GM20000 (cell line): ENCODE measurements around the gene KLHDC10.
A peak's percentile ranks its signal among the peaks of the same experiment; 100 is the strongest.

ENCODE experiments used
- DNase-seq: peaks from one replicate; pipeline ENCODE4 v3.0.0; 2012; ENCODE audit warnings: low spot score
- TF ChIP-seq, protein P1 (sequence below): IDR thresholded peaks from 2 replicates; pipeline ENCODE4 v1.5.1; 2012; ENCODE audit warnings: mild to moderate bottlenecking, control low read depth; ENCODE audit errors: extremely low read depth, missing control alignments

Gene KLHDC10

GRCh38 chr7:130141161-130141883 lies 71.0 kb downstream of the KLHDC10 start:
- TF ChIP-seq, protein P1, sequence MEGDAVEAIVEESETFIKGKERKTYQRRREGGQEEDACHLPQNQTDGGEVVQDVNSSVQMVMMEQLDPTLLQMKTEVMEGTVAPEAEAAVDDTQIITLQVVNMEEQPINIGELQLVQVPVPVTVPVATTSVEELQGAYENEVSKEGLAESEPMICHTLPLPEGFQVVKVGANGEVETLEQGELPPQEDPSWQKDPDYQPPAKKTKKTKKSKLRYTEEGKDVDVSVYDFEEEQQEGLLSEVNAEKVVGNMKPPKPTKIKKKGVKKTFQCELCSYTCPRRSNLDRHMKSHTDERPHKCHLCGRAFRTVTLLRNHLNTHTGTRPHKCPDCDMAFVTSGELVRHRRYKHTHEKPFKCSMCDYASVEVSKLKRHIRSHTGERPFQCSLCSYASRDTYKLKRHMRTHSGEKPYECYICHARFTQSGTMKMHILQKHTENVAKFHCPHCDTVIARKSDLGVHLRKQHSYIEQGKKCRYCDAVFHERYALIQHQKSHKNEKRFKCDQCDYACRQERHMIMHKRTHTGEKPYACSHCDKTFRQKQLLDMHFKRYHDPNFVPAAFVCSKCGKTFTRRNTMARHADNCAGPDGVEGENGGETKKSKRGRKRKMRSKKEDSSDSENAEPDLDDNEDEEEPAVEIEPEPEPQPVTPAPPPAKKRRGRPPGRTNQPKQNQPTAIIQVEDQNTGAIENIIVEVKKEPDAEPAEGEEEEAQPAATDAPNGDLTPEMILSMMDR, result no peak
- DNase-seq, result peak; percentile 74

- DNase-seq, result peak; percentile 43
- TF ChIP-seq, protein P1, result no peak
These were observed 71.7 kb downstream of the KLHDC10 start for GRCh38 chr7:130141884-130142653.

DNA sequence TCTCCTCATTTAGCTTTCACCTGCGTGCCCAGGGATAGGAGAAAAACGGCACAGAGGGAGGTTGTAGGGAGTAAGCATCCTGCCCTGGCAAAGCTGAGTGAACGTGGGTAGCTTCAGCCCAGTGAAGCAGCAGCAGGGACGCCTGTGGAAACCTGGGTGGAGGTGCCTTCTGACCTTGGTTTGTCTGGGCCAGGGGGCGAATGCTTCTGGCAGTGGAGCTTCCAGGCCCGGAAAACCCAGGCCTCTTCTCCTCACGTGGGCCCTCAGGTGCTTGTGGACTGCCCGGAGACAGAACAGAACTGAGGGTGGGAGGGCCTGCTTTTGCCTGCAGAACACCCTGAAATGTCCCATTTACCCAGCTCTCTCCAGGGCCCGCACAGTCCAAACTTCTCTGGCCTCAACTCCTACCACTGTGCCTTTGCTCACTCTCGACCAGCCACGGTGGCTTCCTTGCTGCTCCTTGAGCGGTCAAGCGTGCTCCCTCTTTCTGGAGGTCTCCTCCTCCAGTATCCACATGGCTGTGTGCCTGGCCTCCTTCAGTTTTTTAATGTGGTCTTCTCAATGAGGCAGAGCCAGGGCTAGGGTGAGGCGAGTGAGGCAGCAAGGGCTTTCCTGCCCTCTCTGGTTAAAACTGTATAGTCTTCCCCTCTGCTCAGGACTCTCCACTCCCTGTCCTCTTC lies 72.5 kb downstream of the KLHDC10 start:
- DNase-seq, result no peak
- TF ChIP-seq, protein P1, result no peak

DNA sequence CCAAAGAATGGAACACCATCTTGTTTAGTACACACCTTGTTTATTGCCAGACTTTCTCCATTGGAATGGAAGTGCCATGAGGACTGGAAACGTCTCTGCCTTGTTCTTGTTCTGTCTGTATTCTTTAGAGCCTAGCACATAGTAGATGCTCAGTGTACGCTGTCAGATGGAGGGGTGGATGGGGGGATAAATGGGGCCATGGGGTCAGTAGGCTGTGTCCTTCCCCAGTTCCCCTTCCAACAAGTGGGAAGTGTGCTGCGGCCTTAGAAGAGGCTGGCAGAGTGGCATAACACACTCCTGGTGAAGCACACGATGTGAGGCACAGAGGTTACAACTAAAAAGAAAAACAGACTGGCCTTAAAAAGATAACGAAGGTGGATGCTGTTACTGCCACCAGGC lies 73.0 kb downstream of the KLHDC10 start:
- no peak for DNase-seq
- TF ChIP-seq, protein P1, result no peak

- TF ChIP-seq, protein P1, result no peak
- DNase-seq, result no peak
These were observed 73.6 kb downstream of the KLHDC10 start for GRCh38 chr7:130143986-130144311.

GRCh38 chr7:130144312-130145171 lies 74.2 kb downstream of the KLHDC10 start:
- TF ChIP-seq, protein P1, result no peak
- DNase-seq, result no peak
